Esophagus muscularis mucosa (tissue), 3 donors: Measurements from ENCODE around the gene ARID5B.

Experiments
- CTCF ChIP-seq, 3 experiments: fragments of 200-600 bp in 2 of 3; fragments of 450-650 bp in 1 of 3; sonication (generic) in 2 of 3; IDR thresholded peaks; one replicate each; pipeline ENCODE4 v1.5.1; 2017 to 2019; ENCODE audit warnings: antibody characterized with exemption in 3 of 3, mild to moderate bottlenecking in 2 of 3, moderate library complexity in 1 of 3
- POLR2A ChIP-seq: fragments of 450-650 bp; IDR thresholded peaks from one replicate; pipeline ENCODE4 v1.6.1; 2017; ENCODE audit warnings: antibody characterized with exemption, moderate library complexity, mild to moderate bottlenecking, low read depth
- POLR2AphosphoS5 ChIP-seq, 2 donors: sonication (generic); formaldehyde crosslinking; IDR thresholded peaks; one replicate each; pipeline ENCODE4 v1.6.1; 2017; ENCODE audit warnings: antibody characterized with exemption in 2 of 2

GRCh38 chr10:62063795-62064472 lies 162.4 kb downstream of the ARID5B start:
- TF ChIP-seq CTCF (IDR thresholded peaks at IDR 0.05) (no peak), POLR2A (no peak), POLR2AphosphoS5 (IDR thresholded peaks at IDR 0.05) (peak; percentile 74 to 88)
